ENCODE results near the gene LGI4.

DNA sequence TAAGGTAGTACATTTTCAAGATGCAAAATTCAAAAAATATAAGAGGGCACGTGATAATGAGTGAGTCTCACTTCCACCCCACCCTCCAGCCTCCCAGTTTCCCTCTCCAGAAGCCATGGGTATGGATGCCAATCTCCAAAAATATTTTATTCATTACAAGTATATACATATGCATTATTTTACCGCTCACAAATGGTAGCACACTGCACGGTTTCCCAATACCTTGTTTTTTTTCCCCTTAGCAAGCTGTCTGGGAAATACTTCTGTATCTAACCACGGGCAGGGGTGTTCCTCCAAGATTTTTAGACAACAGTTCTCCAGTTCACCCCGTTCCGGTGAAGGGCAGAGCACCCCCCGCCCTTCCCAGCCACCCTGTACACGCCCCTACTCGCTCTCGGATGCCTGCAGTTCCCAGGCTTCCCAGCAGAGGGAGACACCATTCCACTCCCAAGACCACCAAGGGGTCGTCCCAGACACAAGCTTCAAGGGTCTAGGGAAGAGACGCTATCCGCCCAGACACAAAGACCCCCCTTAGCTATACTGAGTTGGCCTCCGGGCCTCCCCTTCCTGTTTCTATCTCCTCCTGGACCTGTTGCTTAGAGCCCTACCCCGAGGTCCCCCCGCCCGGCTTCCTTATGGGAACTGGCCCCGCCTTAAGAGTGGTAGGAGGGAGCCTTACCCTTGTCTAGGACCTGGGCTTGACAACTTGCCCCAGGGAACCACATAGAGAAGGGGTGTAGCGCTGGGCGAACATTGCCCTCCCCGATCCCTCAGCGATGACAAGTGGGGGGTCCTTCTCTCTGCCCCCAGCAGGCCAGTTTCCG is 20.3 kb downstream of the LGI4 start:
- TF ChIP-seq, protein P1, sequence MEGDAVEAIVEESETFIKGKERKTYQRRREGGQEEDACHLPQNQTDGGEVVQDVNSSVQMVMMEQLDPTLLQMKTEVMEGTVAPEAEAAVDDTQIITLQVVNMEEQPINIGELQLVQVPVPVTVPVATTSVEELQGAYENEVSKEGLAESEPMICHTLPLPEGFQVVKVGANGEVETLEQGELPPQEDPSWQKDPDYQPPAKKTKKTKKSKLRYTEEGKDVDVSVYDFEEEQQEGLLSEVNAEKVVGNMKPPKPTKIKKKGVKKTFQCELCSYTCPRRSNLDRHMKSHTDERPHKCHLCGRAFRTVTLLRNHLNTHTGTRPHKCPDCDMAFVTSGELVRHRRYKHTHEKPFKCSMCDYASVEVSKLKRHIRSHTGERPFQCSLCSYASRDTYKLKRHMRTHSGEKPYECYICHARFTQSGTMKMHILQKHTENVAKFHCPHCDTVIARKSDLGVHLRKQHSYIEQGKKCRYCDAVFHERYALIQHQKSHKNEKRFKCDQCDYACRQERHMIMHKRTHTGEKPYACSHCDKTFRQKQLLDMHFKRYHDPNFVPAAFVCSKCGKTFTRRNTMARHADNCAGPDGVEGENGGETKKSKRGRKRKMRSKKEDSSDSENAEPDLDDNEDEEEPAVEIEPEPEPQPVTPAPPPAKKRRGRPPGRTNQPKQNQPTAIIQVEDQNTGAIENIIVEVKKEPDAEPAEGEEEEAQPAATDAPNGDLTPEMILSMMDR (IDR thresholded peaks at IDR 0.05) = peak; percentile 82 to 96 (median 87)
- TF ChIP-seq POLR2A (IDR thresholded peaks at IDR 0.05) = no peak
